ENCODE measurements around the gene JAK1. TPM values are rescaled to one million over a fixed set of nuclear protein-coding genes. Genes with fewer than 3 reads are reported as not detected.

The JAK1 gene
- total and polyA plus RNA-seq, 9 of the 15 experiments (the other 6 are each of a cell fraction or from before 2014, with no cell fraction given): 9.7 to 44.1 (median 42.5) TPM

GRCh38 chr1:64986903-64987871 lies 20.8 kb upstream of the JAK1 start (continued):
- no peak for TF ChIP-seq TFAP4 (CRISPR knock-in tag; IDR thresholded peaks at IDR 0.05; ENCODE audit: borderline replicate concordance)
- TF ChIP-seq CEBPZ (IDR thresholded peaks at IDR 0.05; ENCODE audit: borderline replicate concordance, low read depth, low read length): no peak
- peak; percentile 96 for TF ChIP-seq SOX6 (IDR thresholded peaks at IDR 0.05)
- no peak for TF ChIP-seq CBX1 (IDR thresholded peaks at IDR 0.05; ENCODE audit: low read depth)
- no peak for TF ChIP-seq ZNF121 (CRISPR knock-in tag; conservative IDR thresholded peaks at IDR 0.05)
- TF ChIP-seq RBM25 (IDR thresholded peaks at IDR 0.05; ENCODE audit: low read depth, low read length, severe bottlenecking): no peak
- no peak for TF ChIP-seq PHB2 (IDR thresholded peaks at IDR 0.05; ENCODE audit: low read depth)
- TF ChIP-seq JUN (IDR thresholded peaks at IDR 0.05; ENCODE audit: borderline replicate concordance, low read depth, low read length): 0 out of 2 replicates have a peak, but pooled peaks have one; percentile 17
- TF ChIP-seq JUN (CRISPR knock-in tag; IDR thresholded peaks at IDR 0.05; ENCODE audit: borderline replicate concordance): no peak
- TF ChIP-seq ZNF239 (CRISPR knock-in tag; IDR thresholded peaks at IDR 0.05): no peak
- no peak for TF ChIP-seq ZNF445 (CRISPR knock-in tag; IDR thresholded peaks at IDR 0.05; ENCODE audit: low read depth)
- TF ChIP-seq CEBPB (tag; IDR thresholded peaks at IDR 0.05): peak; percentile 90
- TF ChIP-seq FOXA3 (CRISPR knock-in tag; conservative IDR thresholded peaks at IDR 0.05 in 1 of 2, IDR thresholded peaks at IDR 0.05 in 1 of 2): peak in 1 of 2 experiments; percentile 62; a peak in 1 of 4 replicates
- TF ChIP-seq MED1 (CRISPR knock-in tag; IDR thresholded peaks at IDR 0.05; ENCODE audit: borderline replicate concordance): no peak
- TF ChIP-seq CEBPG (CRISPR knock-in tag; IDR thresholded peaks at IDR 0.05): peak; percentile 84
- peak; percentile 86 to 98 for TF ChIP-seq CEBPG (tag; conservative IDR thresholded peaks at IDR 0.05 in 1 of 2, IDR thresholded peaks at IDR 0.05 in 1 of 2)
- TF ChIP-seq ZFX (CRISPR knock-in tag; IDR thresholded peaks at IDR 0.05): no peak
- no peak for TF ChIP-seq SFPQ (IDR thresholded peaks at IDR 0.05; ENCODE audit: low read depth, low read length)
- TF ChIP-seq GMEB1 (CRISPR knock-in tag; IDR thresholded peaks at IDR 0.05): no peak

Measured in K562 (cell line).